Measurements from ENCODE around the gene ITGA6. TPM values are rescaled to one million over a fixed set of nuclear protein-coding genes. Genes with fewer than 3 reads are reported as not detected.
"Not testable (repeated sequence)": the region's sequence is repeated elsewhere in the genome, so short reads cannot be mapped to it uniquely, and the experiment has no call there.

ITGA6 gene
- total RNA-seq, 1 experiment from 2014 or later: 27.8 TPM

DNA sequence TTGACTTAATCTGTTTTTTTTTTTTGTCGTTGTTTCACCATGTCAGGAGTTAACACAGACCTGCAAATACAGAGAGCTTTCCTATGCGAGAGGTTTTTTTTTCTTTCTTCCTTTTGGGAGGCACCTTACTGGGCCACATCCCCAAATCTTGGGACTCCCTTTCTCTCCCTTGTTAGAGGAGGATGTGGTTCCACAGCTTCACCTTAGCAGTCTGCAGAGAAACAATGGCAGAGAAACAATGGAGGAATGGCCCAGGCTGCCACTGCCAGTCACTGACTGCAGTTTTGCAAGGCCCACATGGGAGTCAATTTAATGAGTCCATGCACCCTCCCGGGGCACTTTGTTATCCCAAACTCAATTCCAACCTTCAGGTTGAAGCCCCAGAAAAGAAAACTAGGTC lies 107.7 kb downstream of the ITGA6 start:
- no peak overlapping the region for H3K4me3 Mint-ChIP-seq (ENCODE audit: unreplicated experiment)
- BruUV-seq (replicated peaks): no TSS peak
- intact Hi-C loops (cut with micrococcal nuclease; ENCODE audit: unreplicated experiment): no loop called here
- TF ChIP-seq CTCF (IDR thresholded peaks at IDR 0.05; ENCODE audit: insufficient read depth in 1 of 2, low read depth in 1 of 2, low read length in 1 of 2, severe bottlenecking in 1 of 2, unreplicated experiment in 1 of 2): no peak
- H3K9me3 ChIP-seq: peaks cover 25% of the 10 kb centered on the region; the same call in 1 of the 2 replicates
- ChIA-PET POLR2A (no interaction called here), CTCF (no interaction called here)
- H3K9me3 Mint-ChIP-seq (ENCODE audit: unreplicated experiment): peaks cover 50% of the 10 kb centered on the region
- H3K27me3 ChIP-seq (replicated peaks; ENCODE audit: control insufficient read depth, insufficient read depth, low read length): no peaks in the 10 kb centered on the region
- no peak overlapping the region for H3K27ac Mint-ChIP-seq (ENCODE audit: unreplicated experiment)
- no peaks in the 10 kb centered on the region for H3K36me3 Mint-ChIP-seq (ENCODE audit: insufficient read depth, unreplicated experiment)
- no peaks in the 10 kb centered on the region for H3K4me1 Mint-ChIP-seq (ENCODE audit: low read depth, unreplicated experiment)
- DNase-seq: no peak
- H3K27me3 Mint-ChIP-seq (ENCODE audit: insufficient read depth, unreplicated experiment): no peaks in the 10 kb centered on the region
- H3K4me1 ChIP-seq: peaks cover 8% of the 10 kb centered on the region
- no peak overlapping the region for H3K4me3 ChIP-seq (ENCODE audit: low read depth, low read length)
- no peaks in the 10 kb centered on the region for H3K36me3 ChIP-seq (ENCODE audit: control insufficient read depth, insufficient read depth, low read length)

DNA sequence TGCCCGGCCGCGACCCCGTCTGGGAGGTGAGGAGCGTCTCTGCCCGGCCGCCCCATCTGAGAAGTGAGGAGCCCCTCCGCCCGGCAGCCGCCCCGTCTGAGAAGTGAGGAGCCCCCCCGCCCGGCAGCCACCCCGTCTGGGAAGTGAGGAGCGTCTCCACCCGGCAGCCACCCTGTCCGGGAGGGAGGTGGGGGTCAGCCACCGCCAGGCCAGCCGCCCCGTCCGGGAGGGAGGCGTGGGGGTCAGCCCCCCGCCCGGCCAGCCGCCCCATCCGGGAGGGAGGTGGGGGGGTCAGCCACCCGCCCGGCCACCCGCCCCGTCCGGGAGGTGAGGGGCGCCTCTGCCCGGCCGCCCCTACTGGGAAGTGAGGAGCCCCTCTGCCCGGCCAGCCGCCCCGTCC lies 110.5 kb downstream of the ITGA6 start:
- H3K27me3 Mint-ChIP-seq (ENCODE audit: insufficient read depth, unreplicated experiment); BruUV-seq (replicated peaks); H3K27me3 ChIP-seq (replicated peaks; ENCODE audit: control insufficient read depth, insufficient read depth, low read length); POLR2A ChIA-PET; H3K4me1 Mint-ChIP-seq (ENCODE audit: low read depth, unreplicated experiment); H3K4me1 ChIP-seq; DNase-seq; H3K36me3 Mint-ChIP-seq (ENCODE audit: insufficient read depth, unreplicated experiment); H3K27ac Mint-ChIP-seq (ENCODE audit: unreplicated experiment); CTCF ChIA-PET; H3K36me3 ChIP-seq (ENCODE audit: control insufficient read depth, insufficient read depth, low read length); H3K4me3 Mint-ChIP-seq (ENCODE audit: unreplicated experiment); intact Hi-C loops (cut with micrococcal nuclease; ENCODE audit: unreplicated experiment); H3K4me3 ChIP-seq (ENCODE audit: low read depth, low read length): not testable (repeated sequence)
- H3K9me3 ChIP-seq: peaks cover 22% of the 10 kb centered on the region; the same call in 1 of the 2 replicates
- peaks cover 53% of the 10 kb centered on the region for H3K9me3 Mint-ChIP-seq (ENCODE audit: unreplicated experiment)

GRCh38 chr2:172539767-172540166 lies 112.4 kb downstream of the ITGA6 start:
- H3K36me3 Mint-ChIP-seq (ENCODE audit: insufficient read depth, unreplicated experiment): no peaks in the 10 kb centered on the region
- Histone ChIP-seq H3K4me3 (ENCODE audit: low read depth, low read length) (no peak overlapping the region), H3K9me3 (peaks cover 18% of the 10 kb centered on the region; the same call in 1 of the 2 replicates), H3K4me1 (no peaks in the 10 kb centered on the region), H3K36me3 (ENCODE audit: control insufficient read depth, insufficient read depth, low read length) (no peaks in the 10 kb centered on the region), H3K27me3 (replicated peaks; ENCODE audit: control insufficient read depth, insufficient read depth, low read length) (no peaks in the 10 kb centered on the region)
- no peaks in the 10 kb centered on the region for H3K27me3 Mint-ChIP-seq (ENCODE audit: insufficient read depth, unreplicated experiment)
- no peak for TF ChIP-seq CTCF (IDR thresholded peaks at IDR 0.05; ENCODE audit: insufficient read depth in 1 of 2, low read depth in 1 of 2, low read length in 1 of 2, severe bottlenecking in 1 of 2, unreplicated experiment in 1 of 2)
- ChIA-PET POLR2A (no interaction called here), CTCF (no interaction called here)
- no peak overlapping the region for H3K4me3 Mint-ChIP-seq (ENCODE audit: unreplicated experiment)
- intact Hi-C loops (cut with micrococcal nuclease; ENCODE audit: unreplicated experiment): no loop called here
- peaks cover 47% of the 10 kb centered on the region for H3K9me3 Mint-ChIP-seq (ENCODE audit: unreplicated experiment)
- DNase-seq: no peak
- BruUV-seq (replicated peaks): no TSS peak
- no peaks in the 10 kb centered on the region for H3K4me1 Mint-ChIP-seq (ENCODE audit: low read depth, unreplicated experiment)
- H3K27ac Mint-ChIP-seq (ENCODE audit: unreplicated experiment): no peak overlapping the region

DNA sequence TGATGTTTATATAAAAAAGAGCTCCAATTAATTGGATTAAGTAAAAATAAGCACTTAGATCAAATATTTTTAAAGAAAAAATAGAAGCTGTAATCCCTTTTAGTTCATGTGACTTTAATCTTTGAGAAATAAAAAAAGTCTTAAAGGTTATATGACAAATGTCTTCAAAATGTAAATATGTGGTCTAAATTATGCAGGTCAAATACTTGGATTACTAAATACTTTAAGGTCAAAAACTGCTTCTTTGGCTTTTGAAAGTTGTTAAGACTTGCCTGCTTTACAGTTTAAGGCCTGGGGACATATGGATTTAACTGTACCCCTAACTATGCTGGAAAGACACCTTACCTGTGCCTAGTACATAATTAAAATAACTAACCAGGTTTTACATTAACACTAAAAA lies 113.0 kb downstream of the ITGA6 start:
- DNase-seq: no peak
- Histone ChIP-seq H3K27me3 (replicated peaks; ENCODE audit: control insufficient read depth, insufficient read depth, low read length) (no peaks in the 10 kb centered on the region), H3K4me1 (no peaks in the 10 kb centered on the region), H3K9me3 (peaks cover 18% of the 10 kb centered on the region; the same call in 1 of the 2 replicates), H3K4me3 (ENCODE audit: low read depth, low read length) (no peak overlapping the region), H3K36me3 (ENCODE audit: control insufficient read depth, insufficient read depth, low read length) (no peaks in the 10 kb centered on the region)
- ChIA-PET CTCF (interaction anchor here (0.7 kb wide), 1 partner anchor 74 kb away, joined by 3 read pairs; no protein-coding TSS in a partner anchor), POLR2A (no interaction called here)
- intact Hi-C loops (cut with micrococcal nuclease; ENCODE audit: unreplicated experiment): no loop called here
- Mint-ChIP-seq H3K36me3 (ENCODE audit: insufficient read depth, unreplicated experiment) (no peaks in the 10 kb centered on the region), H3K9me3 (ENCODE audit: unreplicated experiment) (peaks cover 43% of the 10 kb centered on the region), H3K27me3 (ENCODE audit: insufficient read depth, unreplicated experiment) (no peaks in the 10 kb centered on the region), H3K4me1 (ENCODE audit: low read depth, unreplicated experiment) (no peaks in the 10 kb centered on the region), H3K27ac (ENCODE audit: unreplicated experiment) (no peak overlapping the region), H3K4me3 (ENCODE audit: unreplicated experiment) (no peak overlapping the region)
- BruUV-seq (replicated peaks): no TSS peak
- TF ChIP-seq CTCF (IDR thresholded peaks at IDR 0.05; ENCODE audit: insufficient read depth in 1 of 2, low read depth in 1 of 2, low read length in 1 of 2, severe bottlenecking in 1 of 2, unreplicated experiment in 1 of 2): no peak
